HEK293 (cell line): ENCODE data around the gene SBF1.

Experiments used
- MEIS1 ChIP-seq: sonication (generic); formaldehyde crosslinking; IDR thresholded peaks from 2 replicates; pipeline ENCODE4 v1.8.1; 2022; ENCODE audit warnings: missing genetic modification reagents, mild to moderate bottlenecking, borderline replicate concordance
- ZBTB17 ChIP-seq: fragments of 450-650 bp; formaldehyde crosslinking; IDR thresholded peaks from 2 replicates; pipeline ENCODE4 v1.5.1; 2016; ENCODE audit warnings: missing biosample characterization, missing genetic modification characterization
- TF ChIP-seq, protein P1 (sequence below): fragments of 450-650 bp; formaldehyde crosslinking; IDR thresholded peaks from 2 replicates; pipeline ENCODE4 v1.5.1; 2016; ENCODE audit warnings: missing biosample characterization, missing genetic modification characterization

- TF ChIP-seq ZBTB17 (tag by site-specific recombination), result no peak
- TF ChIP-seq, protein P1, sequence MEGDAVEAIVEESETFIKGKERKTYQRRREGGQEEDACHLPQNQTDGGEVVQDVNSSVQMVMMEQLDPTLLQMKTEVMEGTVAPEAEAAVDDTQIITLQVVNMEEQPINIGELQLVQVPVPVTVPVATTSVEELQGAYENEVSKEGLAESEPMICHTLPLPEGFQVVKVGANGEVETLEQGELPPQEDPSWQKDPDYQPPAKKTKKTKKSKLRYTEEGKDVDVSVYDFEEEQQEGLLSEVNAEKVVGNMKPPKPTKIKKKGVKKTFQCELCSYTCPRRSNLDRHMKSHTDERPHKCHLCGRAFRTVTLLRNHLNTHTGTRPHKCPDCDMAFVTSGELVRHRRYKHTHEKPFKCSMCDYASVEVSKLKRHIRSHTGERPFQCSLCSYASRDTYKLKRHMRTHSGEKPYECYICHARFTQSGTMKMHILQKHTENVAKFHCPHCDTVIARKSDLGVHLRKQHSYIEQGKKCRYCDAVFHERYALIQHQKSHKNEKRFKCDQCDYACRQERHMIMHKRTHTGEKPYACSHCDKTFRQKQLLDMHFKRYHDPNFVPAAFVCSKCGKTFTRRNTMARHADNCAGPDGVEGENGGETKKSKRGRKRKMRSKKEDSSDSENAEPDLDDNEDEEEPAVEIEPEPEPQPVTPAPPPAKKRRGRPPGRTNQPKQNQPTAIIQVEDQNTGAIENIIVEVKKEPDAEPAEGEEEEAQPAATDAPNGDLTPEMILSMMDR, result no peak
- TF ChIP-seq MEIS1 (CRISPR knock-in tag), result no peak
These were observed 71.1 kb downstream of the SBF1 start for GRCh38 chr22:50403701-50404101.
